Measurements from ENCODE around the gene CRLF1. TPM values are rescaled to one million over a fixed set of nuclear protein-coding genes. Genes with fewer than 3 reads are reported as not detected.
"Not testable (repeated sequence)": the region's sequence is repeated elsewhere in the genome, so short reads cannot be mapped to it uniquely, and the experiment has no call there.

CRLF1 gene
- total and polyA plus RNA-seq, 12 donors: 0.44 to 111 (median 21.3) TPM

DNA sequence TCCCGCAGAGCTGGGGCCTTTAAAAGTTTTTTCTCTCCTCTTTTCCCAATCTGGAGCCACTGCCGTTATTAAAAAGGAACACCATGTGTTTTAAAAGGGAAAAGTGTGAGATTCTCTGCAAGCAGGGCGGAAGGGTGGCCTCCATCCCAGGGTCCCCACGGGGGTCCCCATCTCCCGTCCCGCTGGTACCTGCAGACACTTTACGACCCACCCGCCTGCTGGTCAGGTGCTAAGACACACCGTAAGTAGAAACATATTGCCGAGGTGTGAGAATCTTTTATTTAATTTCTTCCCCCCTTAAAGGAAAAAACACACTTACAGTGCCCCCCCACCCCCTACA lies 1.8 kb downstream of the CRLF1 start:
- H3K27me3 ChIP-seq: peaks cover 58% of the 10 kb centered on the region
- H3K4me3 ChIP-seq: no peak overlapping the region
- 25 to 59% (median 32%) methylated on average over 10 of the region's 10 CpGs for WGBS, 4 donors
- H3K4me1 ChIP-seq (replicated peaks in 1 of 2): peaks cover 0 to 5% of the 10 kb centered on the region in 2 donors
- no peaks in the 10 kb centered on the region for H3K36me3 ChIP-seq (replicated peaks in 1 of 2)
- intact Hi-C loops (cut with DNase I): no loop called here
- TF ChIP-seq, protein P1, sequence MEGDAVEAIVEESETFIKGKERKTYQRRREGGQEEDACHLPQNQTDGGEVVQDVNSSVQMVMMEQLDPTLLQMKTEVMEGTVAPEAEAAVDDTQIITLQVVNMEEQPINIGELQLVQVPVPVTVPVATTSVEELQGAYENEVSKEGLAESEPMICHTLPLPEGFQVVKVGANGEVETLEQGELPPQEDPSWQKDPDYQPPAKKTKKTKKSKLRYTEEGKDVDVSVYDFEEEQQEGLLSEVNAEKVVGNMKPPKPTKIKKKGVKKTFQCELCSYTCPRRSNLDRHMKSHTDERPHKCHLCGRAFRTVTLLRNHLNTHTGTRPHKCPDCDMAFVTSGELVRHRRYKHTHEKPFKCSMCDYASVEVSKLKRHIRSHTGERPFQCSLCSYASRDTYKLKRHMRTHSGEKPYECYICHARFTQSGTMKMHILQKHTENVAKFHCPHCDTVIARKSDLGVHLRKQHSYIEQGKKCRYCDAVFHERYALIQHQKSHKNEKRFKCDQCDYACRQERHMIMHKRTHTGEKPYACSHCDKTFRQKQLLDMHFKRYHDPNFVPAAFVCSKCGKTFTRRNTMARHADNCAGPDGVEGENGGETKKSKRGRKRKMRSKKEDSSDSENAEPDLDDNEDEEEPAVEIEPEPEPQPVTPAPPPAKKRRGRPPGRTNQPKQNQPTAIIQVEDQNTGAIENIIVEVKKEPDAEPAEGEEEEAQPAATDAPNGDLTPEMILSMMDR (IDR thresholded peaks at IDR 0.05): no peak
- TF ChIP-seq POLR2A (IDR thresholded peaks at IDR 0.05): no peak
- H3K27ac ChIP-seq: no peak overlapping the region
- no peaks in the 10 kb centered on the region for H3K9me3 ChIP-seq (replicated peaks in 1 of 3)
- no peak for DNase-seq

DNA sequence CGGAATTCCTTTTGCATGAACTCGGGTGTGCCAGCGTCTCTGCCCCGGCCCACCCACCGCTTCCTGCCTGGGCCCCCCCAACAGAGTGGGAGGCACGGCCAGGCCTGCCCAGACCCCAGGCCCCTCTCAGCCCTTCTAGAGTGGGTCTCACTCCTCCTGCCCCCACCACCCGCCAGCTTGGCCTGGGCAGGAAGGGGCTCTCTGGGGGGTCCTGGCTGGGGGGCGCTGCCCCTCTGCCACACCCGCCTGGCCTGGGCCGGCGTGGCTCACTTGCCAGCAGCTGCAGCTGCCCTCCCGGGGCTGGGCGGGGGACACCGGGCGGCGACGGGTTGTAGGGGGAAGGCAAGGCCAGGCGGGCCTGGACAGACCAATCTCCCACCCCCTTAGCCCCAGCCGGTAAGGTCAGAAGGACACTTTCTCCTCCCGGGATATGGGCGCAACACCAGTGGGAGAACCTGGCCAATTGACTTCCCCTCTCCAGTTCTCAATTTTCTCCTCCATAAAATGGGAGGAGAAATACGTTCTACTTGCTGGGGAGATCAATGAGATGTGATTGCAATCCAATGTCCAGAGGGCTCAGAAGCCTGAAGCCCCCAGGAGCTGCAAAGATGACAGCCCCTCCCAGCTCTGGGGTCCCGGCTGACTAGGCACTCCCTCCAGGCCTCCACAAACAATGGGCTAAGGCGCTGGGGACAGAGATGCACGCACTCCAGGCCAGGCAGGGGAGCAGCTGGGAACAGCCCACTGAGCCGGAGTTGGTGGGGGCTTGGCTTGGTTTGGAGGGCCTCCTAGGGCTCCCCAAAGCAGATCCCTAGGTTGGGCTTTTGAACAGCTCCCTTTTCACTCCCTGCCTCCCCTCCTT lies 2.4 kb downstream of the CRLF1 start:
- no peak for DNase-seq
- Histone ChIP-seq H3K4me1 (replicated peaks in 1 of 2) (peaks cover 0 to 5% of the 10 kb centered on the region in 2 donors), H3K27me3 (peaks cover 52% of the 10 kb centered on the region), H3K27ac (no peak overlapping the region), H3K9me3 (replicated peaks in 1 of 3) (no peaks in the 10 kb centered on the region), H3K36me3 (replicated peaks in 1 of 2) (no peaks in the 10 kb centered on the region), H3K4me3 (no peak overlapping the region)
- intact Hi-C loops (cut with DNase I): no loop called here
- 20 to 27% (median 26%) methylated on average over 5 to 26 of the region's 26 CpGs for WGBS, 4 donors
- TF ChIP-seq, protein P1 (IDR thresholded peaks at IDR 0.05): no peak
- no peak for TF ChIP-seq POLR2A (IDR thresholded peaks at IDR 0.05)

DNA sequence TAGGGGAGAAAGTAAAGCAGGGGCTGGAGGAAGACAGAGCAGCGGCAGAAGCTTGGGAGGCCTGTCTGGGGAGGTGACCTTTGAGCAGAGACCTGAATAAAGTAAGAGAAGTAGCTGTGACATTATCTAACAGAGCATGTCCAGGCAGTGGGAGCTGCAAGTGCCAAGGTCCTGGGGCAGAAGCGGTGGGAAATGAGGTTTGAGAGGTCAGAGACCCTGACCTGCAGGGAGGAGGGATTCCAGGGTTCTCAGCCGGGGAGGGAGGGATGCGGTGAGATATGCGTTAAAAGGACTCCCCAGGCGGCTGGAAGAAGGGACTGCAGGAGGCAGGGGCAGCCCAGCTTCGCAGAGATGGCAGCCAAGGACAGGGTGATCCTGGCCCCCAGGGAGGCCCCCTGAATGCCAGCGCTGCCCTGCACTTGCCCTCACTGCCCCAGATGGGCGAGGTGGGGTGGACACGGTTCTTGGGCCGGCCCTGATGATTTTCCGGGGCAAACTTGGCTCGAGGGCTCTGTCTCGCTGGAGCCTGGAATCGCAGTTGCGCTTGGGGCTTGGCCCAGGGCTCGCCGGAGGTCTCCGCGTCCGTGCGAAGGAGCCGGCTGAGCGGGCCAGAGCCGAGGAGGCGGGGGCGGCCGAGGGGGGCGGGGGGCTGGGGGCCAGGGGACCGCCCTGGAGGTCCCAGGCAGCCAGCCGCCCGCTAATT lies 3.2 kb downstream of the CRLF1 start:
- 11 to 23% (median 13%) methylated on average over 7 to 32 of the region's 32 CpGs for whole genome bisulfite sequencing, 4 donors
- H3K36me3 ChIP-seq (replicated peaks in 1 of 2): no peaks in the 10 kb centered on the region
- intact Hi-C loops (cut with DNase I): no loop called here
- no peak overlapping the region for H3K27ac ChIP-seq
- no peak for DNase-seq
- peaks cover 44% of the 10 kb centered on the region for H3K27me3 ChIP-seq
- no peaks in the 10 kb centered on the region for H3K9me3 ChIP-seq (replicated peaks in 1 of 3)
- H3K4me3 ChIP-seq: no peak overlapping the region
- H3K4me1 ChIP-seq (replicated peaks in 1 of 2): peaks cover 0 to 5% of the 10 kb centered on the region in 2 donors
- no peak for TF ChIP-seq POLR2A (IDR thresholded peaks at IDR 0.05)
- TF ChIP-seq, protein P1 (IDR thresholded peaks at IDR 0.05): peak in 4 of 6 experiments; percentile 9 to 37 (median 25)

DNA sequence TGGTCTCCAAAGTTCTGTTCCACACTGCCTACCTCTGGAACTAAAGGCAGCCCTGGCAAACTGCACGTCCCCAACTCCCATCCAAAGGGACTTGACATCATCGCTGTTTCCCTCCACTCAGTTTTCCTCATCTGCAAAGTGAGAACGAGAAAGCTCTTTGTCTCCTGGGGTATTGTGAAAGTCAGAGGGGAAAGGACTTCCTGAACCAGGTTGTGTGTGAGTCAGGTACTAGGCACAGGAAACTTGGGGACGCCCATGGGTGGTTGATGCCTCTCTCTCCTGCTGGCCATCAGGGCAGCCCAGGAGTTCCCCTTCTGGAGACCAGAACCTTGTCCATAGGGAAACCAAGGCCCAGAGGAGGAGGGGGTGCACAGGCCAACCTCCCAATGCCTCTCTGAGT lies 4.7 kb downstream of the CRLF1 start:
- Histone ChIP-seq H3K4me1 (replicated peaks in 1 of 2) (peaks cover 0 to 2% of the 10 kb centered on the region in 2 donors), H3K36me3 (replicated peaks in 1 of 2) (no peaks in the 10 kb centered on the region), H3K27me3 (peaks cover 31% of the 10 kb centered on the region), H3K9me3 (replicated peaks in 1 of 3) (no peaks in the 10 kb centered on the region), H3K27ac (no peak overlapping the region), H3K4me3 (no peak overlapping the region)
- 78 to 88% (median 84%) methylated on average over 3 to 4 of the region's 4 CpGs for WGBS, 4 donors
- TF ChIP-seq POLR2A (IDR thresholded peaks at IDR 0.05): no peak
- TF ChIP-seq, protein P1 (IDR thresholded peaks at IDR 0.05): no peak
- no peak for DNase-seq
- intact Hi-C loops (cut with DNase I): no loop called here

DNA sequence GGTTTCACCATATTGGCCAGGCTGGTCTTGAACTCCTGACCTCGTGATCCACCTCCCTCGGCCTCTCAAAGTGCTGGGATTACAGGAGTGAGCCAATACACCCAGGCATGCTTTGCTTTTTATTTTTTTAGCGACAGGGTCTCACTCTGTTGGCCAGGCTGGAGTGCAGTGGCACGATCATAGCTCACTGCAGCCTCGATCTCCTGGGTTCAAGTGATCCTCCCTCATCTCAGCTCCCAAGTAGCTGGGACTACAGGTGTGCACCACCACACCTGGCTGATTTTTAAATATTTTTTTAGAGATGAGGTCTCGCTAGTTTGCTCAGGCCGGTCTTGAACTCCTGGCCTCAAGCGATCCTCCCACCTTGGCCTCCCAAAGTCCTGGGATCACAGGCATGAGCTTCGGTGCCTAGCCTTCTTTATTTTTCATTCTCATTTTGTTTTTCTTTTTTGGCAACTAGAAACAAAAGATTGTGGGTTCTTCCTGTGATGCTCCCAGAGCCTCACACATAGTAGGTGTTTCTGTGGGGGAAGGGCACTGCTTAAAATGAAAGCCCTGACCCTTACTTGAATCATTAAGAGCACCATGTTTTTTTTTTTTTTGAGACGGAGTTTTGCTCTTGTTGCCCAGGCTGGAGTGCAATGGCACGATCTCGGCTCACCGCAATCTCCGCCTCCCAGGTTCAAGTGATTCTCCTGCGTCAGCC lies 5.8 kb downstream of the CRLF1 start:
- 87 to 90% (median 89%) methylated on average over 15 of the region's 15 CpGs for WGBS, 4 donors
- H3K4me3 ChIP-seq; DNase-seq; H3K4me1 ChIP-seq (replicated peaks in 1 of 2); H3K36me3 ChIP-seq (replicated peaks in 1 of 2); H3K27ac ChIP-seq; H3K9me3 ChIP-seq (replicated peaks in 1 of 3); intact Hi-C loops (cut with DNase I): not testable (repeated sequence)
- H3K27me3 ChIP-seq: peaks cover 25% of the 10 kb centered on the region

Measured in adrenal gland (tissue), 12 donors.